Measurements from ENCODE around the gene RNF222. TPM values are rescaled to one million over a fixed set of nuclear protein-coding genes. Genes with fewer than 3 reads are reported as not detected.

Gene RNF222, protein sequence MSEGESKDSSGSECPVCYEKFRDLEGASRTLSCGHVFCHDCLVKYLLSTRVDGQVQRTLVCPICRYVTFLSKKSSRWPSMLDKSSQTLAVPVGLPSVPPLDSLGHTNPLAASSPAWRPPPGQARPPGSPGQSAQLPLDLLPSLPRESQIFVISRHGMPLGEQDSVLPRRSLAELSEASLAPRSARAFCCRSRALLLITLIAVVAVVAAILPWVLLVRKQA
- total RNA-seq (ENCODE audit: low replicate concordance): not detected in 2 replicates

DNA sequence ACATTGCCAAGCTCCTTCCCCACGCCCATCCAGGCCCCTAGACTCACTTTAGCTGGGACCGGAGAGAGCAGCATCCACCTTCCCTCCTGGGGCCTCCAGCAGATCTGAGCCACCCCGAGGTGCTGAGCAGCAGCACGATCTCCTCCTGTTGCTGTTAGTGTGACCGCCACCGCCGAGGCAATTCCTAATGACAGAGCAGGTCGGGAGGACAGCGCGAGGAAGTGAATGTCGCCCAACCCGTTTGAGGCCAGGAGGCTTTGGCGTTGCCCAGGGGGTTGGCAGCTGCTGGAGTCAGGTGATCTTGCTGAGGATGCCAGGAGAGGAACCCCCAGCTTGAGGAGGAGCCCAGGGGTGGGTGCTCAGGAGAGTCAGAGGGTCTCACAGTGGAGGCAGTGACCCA lies at the start of gene RNF222:
Gene RNF222, minus strand, starts transcription at position 192 of the 400 bp plus-strand sequence. CDS start 4,366 bp downstream, outside the sequence.
- DNase-seq (ENCODE audit: low read depth): no peak
- TF ChIP-seq CTCF (IDR thresholded peaks at IDR 0.05; ENCODE audit: insufficient read depth, low read length): no peak
- H3K4me3 ChIP-seq (ENCODE audit: low read depth, low read length): no peak within 1 kb of the TSS

- TF ChIP-seq CTCF (IDR thresholded peaks at IDR 0.05; ENCODE audit: insufficient read depth, low read length): no peak
Observed at GRCh38 chr17:8445536-8445935, 47.9 kb upstream of the RNF222 start.

DNA sequence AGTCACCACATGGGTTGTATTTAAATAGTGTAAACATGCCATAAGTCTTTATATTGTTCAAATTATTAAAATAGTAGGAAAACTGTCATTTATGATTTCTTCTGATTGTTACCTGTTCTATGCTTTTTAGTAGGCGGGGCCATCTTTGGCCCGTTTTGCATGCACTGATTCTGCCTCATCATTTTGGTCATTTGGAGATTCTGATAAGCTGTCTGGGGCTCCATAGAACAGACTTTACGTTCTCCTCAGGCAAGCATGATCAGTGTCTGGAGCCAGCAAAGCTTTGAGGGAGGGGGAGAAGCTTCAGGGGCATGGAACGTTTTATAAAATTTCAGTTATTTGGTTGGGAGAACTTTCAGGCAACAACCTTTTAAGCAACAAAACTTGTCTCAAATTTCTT lies 46.9 kb upstream of the RNF222 start:
- no peak overlapping the region for H3K4me3 ChIP-seq (ENCODE audit: low read depth, low read length)
- no peak for TF ChIP-seq CTCF (IDR thresholded peaks at IDR 0.05; ENCODE audit: insufficient read depth, low read length)
- no peak for DNase-seq (ENCODE audit: low read depth)

More at GRCh38 chr17:8445536-8445935, 47.9 kb upstream of the RNF222 start:
- H3K4me3 ChIP-seq (ENCODE audit: low read depth, low read length): no peak overlapping the region
- no peak for DNase-seq (ENCODE audit: low read depth)

GRCh38 chr17:8443756-8444155 lies 46.1 kb upstream of the RNF222 start:
- no peak for DNase-seq (ENCODE audit: low read depth)
- no peak for TF ChIP-seq CTCF (IDR thresholded peaks at IDR 0.05; ENCODE audit: insufficient read depth, low read length)
- no peak overlapping the region for H3K4me3 ChIP-seq (ENCODE audit: low read depth, low read length)

DNA sequence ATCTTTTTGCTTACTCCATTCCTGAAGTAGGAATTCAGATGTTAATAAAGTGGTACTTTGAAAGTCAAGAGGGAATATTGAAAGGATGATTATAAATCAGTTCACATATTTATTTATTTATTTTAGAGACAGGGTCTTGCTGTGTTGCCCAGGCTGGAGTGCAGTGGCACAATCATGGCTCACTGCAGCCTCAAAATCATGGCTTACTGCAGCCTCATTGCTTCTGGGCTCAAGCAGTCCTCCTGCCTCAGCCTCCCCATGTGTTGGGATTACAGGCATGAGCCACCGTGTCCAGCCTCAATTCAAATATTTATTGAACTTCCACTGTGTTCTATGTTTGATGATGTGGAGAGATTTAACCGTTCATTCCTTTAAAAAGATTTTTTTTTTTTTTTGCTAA lies 44.7 kb upstream of the RNF222 start:
- DNase-seq (ENCODE audit: low read depth): no peak
- H3K4me3 ChIP-seq (ENCODE audit: low read depth, low read length): no peak overlapping the region
- TF ChIP-seq CTCF (IDR thresholded peaks at IDR 0.05; ENCODE audit: insufficient read depth, low read length): no peak

- DNase-seq (ENCODE audit: low read depth): no peak
- H3K4me3 ChIP-seq (ENCODE audit: low read depth, low read length): no peak overlapping the region
- no peak for TF ChIP-seq CTCF (IDR thresholded peaks at IDR 0.05; ENCODE audit: insufficient read depth, low read length)
Observed at GRCh38 chr17:8441690-8442089, 44.1 kb upstream of the RNF222 start.

DNA sequence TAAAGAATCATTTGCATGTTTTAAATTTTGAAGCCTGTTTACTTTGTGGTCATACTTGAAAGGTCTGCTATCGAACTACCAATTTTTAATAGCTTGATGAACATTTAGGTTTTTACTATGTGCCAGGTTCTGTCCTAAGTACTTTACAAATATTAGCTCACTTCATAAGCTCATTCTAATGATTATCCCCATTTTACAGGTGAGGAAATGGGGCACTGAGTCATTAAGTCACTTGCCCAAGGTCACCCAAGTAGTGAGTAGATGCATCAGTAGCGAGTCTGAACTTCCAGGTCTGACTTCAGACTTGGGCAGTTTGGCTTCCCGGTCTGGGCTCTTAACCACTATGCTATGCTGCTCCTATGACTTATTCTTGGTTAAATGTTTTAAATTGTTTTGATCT lies 42.1 kb upstream of the RNF222 start:
- H3K4me3 ChIP-seq (ENCODE audit: low read depth, low read length): no peak overlapping the region
- no peak for TF ChIP-seq CTCF (IDR thresholded peaks at IDR 0.05; ENCODE audit: insufficient read depth, low read length)
- no peak for DNase-seq (ENCODE audit: low read depth)

Measured in fibroblast of the aortic adventitia (primary cell).